ENCODE measurements around the gene UCK2. TPM values are rescaled to one million over a fixed set of nuclear protein-coding genes. Genes with fewer than 3 reads are reported as not detected.

Gene UCK2
- total RNA-seq, 1 donor = 74.2 TPM

DNA sequence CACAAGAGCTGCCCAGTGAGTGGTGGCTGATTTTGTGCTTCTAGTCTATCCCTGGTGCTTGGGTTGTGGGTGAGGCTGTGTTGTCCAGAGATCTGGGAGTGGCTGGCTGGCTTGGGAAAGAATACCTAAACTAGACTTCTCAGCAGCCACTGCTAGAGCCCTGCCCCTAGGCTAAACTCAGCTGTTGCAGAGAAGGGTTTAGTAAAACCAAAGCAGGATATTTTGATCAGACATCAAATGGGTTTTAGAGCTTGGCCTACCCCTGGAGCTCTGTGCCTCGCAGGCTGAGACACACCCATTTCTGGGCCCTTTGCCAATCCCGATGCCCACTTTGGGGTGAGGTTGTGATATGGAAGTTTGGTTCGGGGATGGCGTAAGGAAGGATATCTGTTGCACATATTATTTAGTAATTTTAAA lies 88.5 kb downstream of the UCK2 start:
- H3K79me2 ChIP-seq (ENCODE audit: insufficient read depth, low read length) = no peaks in the 10 kb centered on the region
- no peak overlapping the region for H2AFZ ChIP-seq (ENCODE audit: low read length)
- no peak overlapping the region for H3K27ac ChIP-seq (ENCODE audit: low read depth, low read length)
- peaks cover 5% of the 10 kb centered on the region for H3K4me1 ChIP-seq (ENCODE audit: insufficient read depth, low read length)
- DNase-seq (ENCODE audit: insufficient read length, low spot score, missing footprints) = no peak
- no peaks in the 10 kb centered on the region for H3K36me3 ChIP-seq (ENCODE audit: insufficient read depth, low read length)
- H3K4me3 ChIP-seq (ENCODE audit: insufficient read depth, low read length) = no peak overlapping the region
- no peaks in the 10 kb centered on the region for H4K20me1 ChIP-seq (ENCODE audit: insufficient read depth, low read length)
- no peak overlapping the region for H3K4me2 ChIP-seq (ENCODE audit: insufficient read depth, low read length)
- TF ChIP-seq, protein P1, sequence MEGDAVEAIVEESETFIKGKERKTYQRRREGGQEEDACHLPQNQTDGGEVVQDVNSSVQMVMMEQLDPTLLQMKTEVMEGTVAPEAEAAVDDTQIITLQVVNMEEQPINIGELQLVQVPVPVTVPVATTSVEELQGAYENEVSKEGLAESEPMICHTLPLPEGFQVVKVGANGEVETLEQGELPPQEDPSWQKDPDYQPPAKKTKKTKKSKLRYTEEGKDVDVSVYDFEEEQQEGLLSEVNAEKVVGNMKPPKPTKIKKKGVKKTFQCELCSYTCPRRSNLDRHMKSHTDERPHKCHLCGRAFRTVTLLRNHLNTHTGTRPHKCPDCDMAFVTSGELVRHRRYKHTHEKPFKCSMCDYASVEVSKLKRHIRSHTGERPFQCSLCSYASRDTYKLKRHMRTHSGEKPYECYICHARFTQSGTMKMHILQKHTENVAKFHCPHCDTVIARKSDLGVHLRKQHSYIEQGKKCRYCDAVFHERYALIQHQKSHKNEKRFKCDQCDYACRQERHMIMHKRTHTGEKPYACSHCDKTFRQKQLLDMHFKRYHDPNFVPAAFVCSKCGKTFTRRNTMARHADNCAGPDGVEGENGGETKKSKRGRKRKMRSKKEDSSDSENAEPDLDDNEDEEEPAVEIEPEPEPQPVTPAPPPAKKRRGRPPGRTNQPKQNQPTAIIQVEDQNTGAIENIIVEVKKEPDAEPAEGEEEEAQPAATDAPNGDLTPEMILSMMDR (IDR thresholded peaks at IDR 0.05; ENCODE audit: extremely low read depth, low read depth, low read length) = no peak
- no peaks in the 10 kb centered on the region for H3K27me3 ChIP-seq (ENCODE audit: insufficient read depth, low read length)
- no peaks in the 10 kb centered on the region for H3K9me3 ChIP-seq (ENCODE audit: low read depth, low read length)

DNA sequence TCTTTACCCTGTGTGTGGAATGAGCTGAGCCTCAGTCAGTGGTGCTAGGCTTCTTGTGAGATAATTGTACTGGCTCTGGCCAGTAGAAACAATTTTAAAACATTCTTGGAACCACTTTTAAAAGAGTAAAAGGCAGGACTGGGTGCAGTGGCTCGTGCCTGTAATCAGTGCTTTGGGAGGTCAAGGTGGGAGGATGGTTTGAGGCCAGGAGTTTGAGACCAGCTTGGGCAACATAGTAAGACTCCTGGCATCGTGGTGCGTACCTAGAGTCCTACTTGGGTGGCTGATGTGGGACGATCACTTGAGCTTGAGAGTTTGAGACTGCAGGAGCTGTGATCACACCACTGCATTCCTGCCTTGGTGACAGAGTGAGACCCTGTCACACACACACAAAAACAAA lies 89.8 kb downstream of the UCK2 start:
- Histone ChIP-seq H3K4me2 (ENCODE audit: insufficient read depth, low read length) (no peak overlapping the region), H2AFZ (ENCODE audit: low read length) (no peak overlapping the region), H3K36me3 (ENCODE audit: insufficient read depth, low read length) (no peaks in the 10 kb centered on the region), H3K4me3 (ENCODE audit: insufficient read depth, low read length) (no peak overlapping the region), H3K9me3 (ENCODE audit: low read depth, low read length) (no peaks in the 10 kb centered on the region), H3K4me1 (ENCODE audit: insufficient read depth, low read length) (peaks cover 5% of the 10 kb centered on the region), H3K27me3 (ENCODE audit: insufficient read depth, low read length) (no peaks in the 10 kb centered on the region), H3K27ac (ENCODE audit: low read depth, low read length) (no peak overlapping the region), H4K20me1 (ENCODE audit: insufficient read depth, low read length) (no peaks in the 10 kb centered on the region), H3K79me2 (ENCODE audit: insufficient read depth, low read length) (no peaks in the 10 kb centered on the region)
- TF ChIP-seq, protein P1 (IDR thresholded peaks at IDR 0.05; ENCODE audit: extremely low read depth, low read depth, low read length) = no peak
- DNase-seq (ENCODE audit: insufficient read length, low spot score, missing footprints) = no peak

DNA sequence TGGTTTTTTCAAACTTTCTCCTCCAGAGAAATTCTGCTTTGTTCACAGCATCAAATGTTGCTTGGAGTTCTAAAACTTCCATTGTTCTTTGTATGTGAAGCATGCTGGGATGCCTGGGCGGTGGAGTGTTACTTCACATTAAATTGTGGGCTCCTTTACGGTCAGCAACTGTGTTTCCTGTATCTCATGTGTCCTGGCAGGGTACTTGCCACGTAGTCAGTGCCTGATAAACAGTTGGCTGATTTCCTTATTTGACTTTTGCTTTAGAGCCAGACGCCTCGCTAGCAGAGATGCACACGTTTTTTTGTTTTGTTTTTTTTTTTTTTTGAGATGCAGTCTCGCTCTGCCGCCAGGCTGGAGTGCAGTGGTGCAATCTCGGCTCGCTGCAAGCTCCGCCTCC lies 96.7 kb downstream of the UCK2 start:
- Histone ChIP-seq H3K9me3 (ENCODE audit: low read depth, low read length) (no peaks in the 10 kb centered on the region), H3K36me3 (ENCODE audit: insufficient read depth, low read length) (no peaks in the 10 kb centered on the region)
- DNase-seq (ENCODE audit: insufficient read length, low spot score, missing footprints) = no peak

DNA sequence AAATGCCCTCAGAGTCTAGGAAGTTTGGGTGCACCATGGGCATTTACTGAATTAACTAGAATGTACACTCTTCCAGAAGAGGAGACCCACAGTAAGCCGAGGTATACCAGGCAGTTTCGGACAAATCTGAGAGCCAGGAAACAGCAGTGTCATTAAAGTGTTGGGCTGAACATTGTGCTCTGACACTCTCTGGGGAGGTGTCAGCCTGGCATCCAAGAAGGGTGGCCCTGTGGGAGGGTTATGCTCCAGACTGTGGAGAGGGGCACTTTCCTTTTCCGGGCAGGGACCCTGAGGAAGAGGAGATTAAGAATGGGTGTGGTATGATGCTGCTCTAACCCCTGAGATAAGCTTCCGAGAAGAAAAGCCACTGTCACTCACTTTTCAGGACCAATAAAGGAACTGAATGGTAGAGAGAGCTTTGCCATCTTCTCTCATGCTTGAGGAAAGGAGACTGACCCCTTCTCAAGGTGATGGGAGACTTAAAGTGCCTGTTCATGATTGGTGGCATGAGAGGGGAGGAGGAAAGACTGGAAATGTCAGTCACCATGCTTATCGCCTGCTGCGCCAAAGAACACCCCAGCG lies 98.2 kb downstream of the UCK2 start:
- no peaks in the 10 kb centered on the region for H3K9me3 ChIP-seq (ENCODE audit: low read depth, low read length)
- H3K4me2 ChIP-seq (ENCODE audit: insufficient read depth, low read length) = no peak overlapping the region
- no peaks in the 10 kb centered on the region for H3K27me3 ChIP-seq (ENCODE audit: insufficient read depth, low read length)
- no peaks in the 10 kb centered on the region for H3K79me2 ChIP-seq (ENCODE audit: insufficient read depth, low read length)
- no peaks in the 10 kb centered on the region for H3K4me1 ChIP-seq (ENCODE audit: insufficient read depth, low read length)
- H3K36me3 ChIP-seq (ENCODE audit: insufficient read depth, low read length) = no peaks in the 10 kb centered on the region
- H4K20me1 ChIP-seq (ENCODE audit: insufficient read depth, low read length) = no peaks in the 10 kb centered on the region
- H3K27ac ChIP-seq (ENCODE audit: low read depth, low read length) = no peak overlapping the region
- no peak overlapping the region for H2AFZ ChIP-seq (ENCODE audit: low read length)
- DNase-seq (ENCODE audit: insufficient read length, low spot score, missing footprints) = no peak
- TF ChIP-seq, protein P1 (IDR thresholded peaks at IDR 0.05; ENCODE audit: extremely low read depth, low read depth, low read length) = no peak
- H3K4me3 ChIP-seq (ENCODE audit: insufficient read depth, low read length) = no peak overlapping the region

More for the DNA sequence above, 96.7 kb downstream of the UCK2 start:
- no peaks in the 10 kb centered on the region for H4K20me1 ChIP-seq (ENCODE audit: insufficient read depth, low read length)
- no peaks in the 10 kb centered on the region for H3K4me1 ChIP-seq (ENCODE audit: insufficient read depth, low read length)
- H3K4me3 ChIP-seq (ENCODE audit: insufficient read depth, low read length) = no peak overlapping the region
- no peak overlapping the region for H2AFZ ChIP-seq (ENCODE audit: low read length)
- no peak overlapping the region for H3K4me2 ChIP-seq (ENCODE audit: insufficient read depth, low read length)
- H3K27ac ChIP-seq (ENCODE audit: low read depth, low read length) = no peak overlapping the region
- H3K27me3 ChIP-seq (ENCODE audit: insufficient read depth, low read length) = no peaks in the 10 kb centered on the region
- TF ChIP-seq, protein P1 (IDR thresholded peaks at IDR 0.05; ENCODE audit: extremely low read depth, low read depth, low read length) = no peak
- no peaks in the 10 kb centered on the region for H3K79me2 ChIP-seq (ENCODE audit: insufficient read depth, low read length)

Measured in osteoblast (primary cell).